HepG2 (cell line): ENCODE measurements around the gene TMEM8B. TPM values are rescaled to one million over a fixed set of nuclear protein-coding genes. Genes with fewer than 3 reads are reported as not detected.
A peak's percentile ranks its signal among the peaks of the same experiment; 100 is the strongest.

ENCODE experiments used
- ATAC-seq: fragments of 200-7000 bp; cut with Tn5 transposase; 3 replicates; pipeline ENCODE4 v1.9.1; 2020; ENCODE audit warnings: mild to moderate bottlenecking, moderate library complexity
- BruUV-seq: library from RNA; stranded (reverse); fragments of 400-500 nt; replicated peaks from 2 replicates; lab custom pipeline; 2021; lab: Mats Ljungman, UMichigan
- CTCF ChIA-PET: fragments of 300-600 bp; formaldehyde crosslinking; extraction: SDS; loops from one replicate; lab custom pipeline; 2021; ENCODE audit warnings: low total read pairs, inconsistent platforms, low intra/inter-chr PET ratio; lab: Yijun Ruan, JAX
- POLR2A ChIA-PET: fragments of 350-600 bp; sonication (Branson Sonifier 250); formaldehyde crosslinking; loops from one replicate; lab custom pipeline; 2020; ENCODE audit warnings: antibody characterized with exemption, inconsistent platforms; lab: Yijun Ruan, JAX
- DNase-seq: peaks from one replicate; pipeline ENCODE4 v3.0.0-alpha.2; 2015; ENCODE audit warnings: low spot score
- FAIRE-seq: peaks from 3 replicates; lab custom pipeline; 2011; peaks lifted over from hg19 to GRCh38; lab: Jason Lieb, UNC
- H2AFZ ChIP-seq: one replicate; pipeline ENCODE4 v1.6.1; 2011; ENCODE audit warnings: low read length, inconsistent platforms
- H3K27ac ChIP-seq: fragments of 300-600 bp; 3 replicates; pipeline ENCODE4 v1.8.0; 2011; ENCODE audit warnings: mixed run types, mild to moderate bottlenecking, mixed read lengths, low read length, inconsistent platforms; ENCODE audit not compliant: insufficient read depth; ENCODE audit errors: extremely low read length
- H3K27me3 ChIP-seq, 2 experiments: fragments of 200-600 bp in 1 of 2; 2 replicates in 1 of 2; 3 replicates in 1 of 2; pipeline versions ENCODE4 v1.6.0 to v1.8.0; 2011; ENCODE audit warnings: low read length in 2 of 2, mild to moderate bottlenecking in 2 of 2, moderate library complexity in 2 of 2, inconsistent platforms in 1 of 2; ENCODE audit not compliant: insufficient read depth in 2 of 2, control insufficient read depth in 1 of 2
- H3K36me3 ChIP-seq, 2 experiments: fragments of 200-600 bp in 1 of 2; replicated peaks in 1 of 2; 2 replicates in 1 of 2; 3 replicates in 1 of 2; pipeline versions ENCODE4 v1.5.1 to v1.8.0; 2011; ENCODE audit warnings: low read length in 2 of 2, inconsistent platforms in 1 of 2; ENCODE audit not compliant: insufficient read depth in 2 of 2, control insufficient read depth in 1 of 2
- H3K4me1 ChIP-seq: 2 replicates; pipeline ENCODE4 v1.5.1; 2012; ENCODE audit warnings: low read length, inconsistent platforms; ENCODE audit not compliant: insufficient read depth
- H3K4me2 ChIP-seq: 2 replicates; pipeline ENCODE4 v1.6.0; 2011; ENCODE audit warnings: low read depth, low read length, inconsistent platforms
- H3K4me3 ChIP-seq, 3 experiments: fragments of 200-600 bp in 1 of 3; sonication (generic), shearing (Covaris generic) in 1 of 3; replicated peaks in 1 of 3; 2 replicates each; pipeline ENCODE4 v1.5.1; 2011 to 2016; ENCODE audit warnings: low read length in 3 of 3, inconsistent platforms in 2 of 3, low read depth in 2 of 3, mild to moderate bottlenecking in 2 of 3, control low read depth in 1 of 3, mixed read lengths in 1 of 3; ENCODE audit not compliant: insufficient read depth in 1 of 3
- H3K79me2 ChIP-seq: one replicate; pipeline ENCODE4 v1.6.1; 2011; ENCODE audit warnings: low read length, inconsistent platforms; ENCODE audit not compliant: insufficient read depth
- H3K9ac ChIP-seq: 2 replicates; pipeline ENCODE4 v1.6.0; 2011; ENCODE audit warnings: mild to moderate bottlenecking, low read depth, low read length, inconsistent platforms; ENCODE audit not compliant: insufficient read depth
- H3K9me3 ChIP-seq: 2 replicates; pipeline ENCODE4 v1.5.1; 2012; ENCODE audit warnings: mild to moderate bottlenecking, low read length
- H4K20me1 ChIP-seq: 2 replicates; pipeline ENCODE4 v1.6.0; 2011; ENCODE audit warnings: inconsistent platforms, mild to moderate bottlenecking, low read length, moderate library complexity; ENCODE audit not compliant: insufficient read depth
- CTCF ChIP-seq: sonication (generic); formaldehyde crosslinking; IDR thresholded peaks from 2 replicates; pipeline ENCODE4 v1.5.0; 2020; ENCODE audit warnings: mild to moderate bottlenecking, missing genetic modification reagents, moderate library complexity
- MNT ChIP-seq: fragments of 450-650 bp; IDR thresholded peaks from 2 replicates; pipeline ENCODE4 v1.6.1; 2016
- NFYC ChIP-seq: IDR thresholded peaks from 2 replicates; pipeline ENCODE4 v1.6.1; 2016; ENCODE audit warnings: missing genetic modification reagents, missing compliant biosample characterization
- ZNF513 ChIP-seq: sonication (generic); formaldehyde crosslinking; conservative IDR thresholded peaks from 2 replicates; pipeline ENCODE4 v1.5.0; 2020; ENCODE audit warnings: missing genetic modification reagents
- ZNF598 ChIP-seq: sonication (generic); formaldehyde crosslinking; IDR thresholded peaks from 2 replicates; pipeline ENCODE4 v1.5.1; 2020; ENCODE audit warnings: mild to moderate bottlenecking, missing genetic modification reagents, borderline replicate concordance
- WGBS: methylation state at CpG from one replicate; pipeline ENCODE4 v1.1.6; 2017; ENCODE audit warnings: low lambda C conversion rate; 5-methylcytosine and 5-hydroxymethylcytosine counted together
- in situ Hi-C: cut with HindIII; loops from 2 replicates; pipeline ENCODE4 v1.10.0; 2017; ENCODE audit warnings: low pct_unique_long_range_greater_than_20kb; ENCODE audit not compliant: extremely low pct_ligation_motif_present
- intact Hi-C: fragments of 100-400 bp; cut with micrococcal nuclease; formaldehyde crosslinking; loops from one replicate; pipeline ENCODE4 v1.10.0; 2022; ENCODE audit not compliant: unreplicated experiment
- polyA plus RNA-seq, 8 experiments: library from polyadenylated mRNA; depleted of rRNA in 3 of 8; stranded (reverse) in 7 of 8; unstranded in 1 of 8; fragments of >200 nt; fragmentation: Illumina TruSeq in 4 of 8; extraction: Trizol in 4 of 8; gene quantifications; 2 replicates each; pipeline versions ENCODE4 v1.2.1 to v1.2.3, GENCODE V29; 2011 to 2016; ENCODE audit warnings: low read depth in 4 of 8, missing spikeins in 1 of 8, mixed read lengths in 1 of 8; ENCODE audit not compliant: insufficient read depth in 1 of 8
- total RNA-seq, 5 experiments: library from RNA; depleted of rRNA; stranded (reverse); fragments of >200 nt; fragmentation: Illumina TruSeq; extraction: Trizol; gene quantifications; 2 replicates each; pipeline ENCODE4 v1.2.3, GENCODE V29; 2016; ENCODE audit warnings: low read depth in 1 of 5
- TF ChIP-seq, protein P1 (sequence below): sonication (generic); formaldehyde crosslinking; IDR thresholded peaks from 2 replicates; pipeline ENCODE4 v1.8.0; 2022; ENCODE audit warnings: mild to moderate bottlenecking, missing genetic modification reagents

The TMEM8B gene
- total and polyA plus RNA-seq, 2 of the 13 experiments (the other 11 are each of a cell fraction or from before 2014, with no cell fraction given) = 2.1 to 2.7 TPM

GRCh38 chr9:35829764-35830096 lies 702 bp downstream of the TMEM8B start (continued):
- no peak for TF ChIP-seq ZNF513 (CRISPR knock-in tag)
- TF ChIP-seq CTCF = 0 out of 2 replicates have a peak, but pooled peaks have one; percentile 18
- TF ChIP-seq ZNF598 (CRISPR knock-in tag) = 0 out of 2 replicates have a peak, but pooled peaks have one; percentile 34
- no peak for TF ChIP-seq NFYC (CRISPR knock-in tag)

DNA sequence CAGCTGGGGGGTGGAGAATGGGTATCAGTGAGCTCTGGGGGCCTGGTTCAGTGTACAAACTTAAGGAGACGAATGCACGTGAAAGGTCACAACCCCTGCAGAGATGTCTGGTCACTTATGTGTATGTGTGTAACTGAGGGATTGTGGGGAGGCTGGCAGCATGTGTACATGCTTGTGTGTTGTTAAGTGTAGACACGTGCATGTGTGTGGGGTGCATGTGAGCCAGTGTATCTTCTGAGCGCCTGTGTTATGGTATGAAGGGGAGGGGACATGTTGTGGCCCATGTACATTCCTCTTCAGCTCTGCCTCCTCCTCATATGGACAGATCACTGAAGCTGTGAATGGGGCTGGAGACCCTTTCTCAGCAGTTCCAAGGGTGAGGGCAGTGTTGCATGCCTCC lies 2.0 kb downstream of the TMEM8B start:
- BruUV-seq = no TSS peak
- FAIRE-seq (no peak), DNase-seq (no peak)
- 53% methylated on average over 2 of the region's 4 CpGs for WGBS
- peaks cover 62% of the 10 kb centered on the region for H3K4me1 ChIP-seq
- no peak overlapping the region for H3K4me2 ChIP-seq
- no peak overlapping the region for H3K9ac ChIP-seq
- H3K27ac ChIP-seq = no peak overlapping the region
- H3K4me3 ChIP-seq = no peak overlapping the region
- H3K79me2 ChIP-seq = no peaks in the 10 kb centered on the region
- CTCF ChIA-PET = no interaction called here
- no peaks in the 10 kb centered on the region for H3K27me3 ChIP-seq
- TF ChIP-seq, protein P1, sequence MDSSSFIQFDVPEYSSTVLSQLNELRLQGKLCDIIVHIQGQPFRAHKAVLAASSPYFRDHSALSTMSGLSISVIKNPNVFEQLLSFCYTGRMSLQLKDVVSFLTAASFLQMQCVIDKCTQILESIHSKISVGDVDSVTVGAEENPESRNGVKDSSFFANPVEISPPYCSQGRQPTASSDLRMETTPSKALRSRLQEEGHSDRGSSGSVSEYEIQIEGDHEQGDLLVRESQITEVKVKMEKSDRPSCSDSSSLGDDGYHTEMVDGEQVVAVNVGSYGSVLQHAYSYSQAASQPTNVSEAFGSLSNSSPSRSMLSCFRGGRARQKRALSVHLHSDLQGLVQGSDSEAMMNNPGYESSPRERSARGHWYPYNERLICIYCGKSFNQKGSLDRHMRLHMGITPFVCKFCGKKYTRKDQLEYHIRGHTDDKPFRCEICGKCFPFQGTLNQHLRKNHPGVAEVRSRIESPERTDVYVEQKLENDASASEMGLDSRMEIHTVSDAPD (CRISPR knock-in tag) = no peak
- peak; percentile 85 for TF ChIP-seq MNT
- TF ChIP-seq, all 625 proteins: peak for 1
- ATAC-seq = no peak
- no peaks in the 10 kb centered on the region for H3K36me3 ChIP-seq
- H2AFZ ChIP-seq = no peak overlapping the region
- H4K20me1 ChIP-seq = no peaks in the 10 kb centered on the region
- in situ Hi-C loops (no loop called here), intact Hi-C loops (no loop called here)
- POLR2A ChIA-PET = no interaction called here
- no peaks in the 10 kb centered on the region for H3K9me3 ChIP-seq
